Osteocyte (in vitro differentiated cells): ENCODE measurements around the gene PTPN14. TPM values are rescaled to one million over a fixed set of nuclear protein-coding genes. Genes with fewer than 3 reads are reported as not detected.
A peak's percentile ranks its signal among the peaks of the same experiment; 100 is the strongest.

Experiments used
- DNase-seq: peaks from one replicate; pipeline ENCODE4 v3.0.0; 2021; ENCODE audit warnings: mixed read lengths; ENCODE audit not compliant: unreplicated experiment; ENCODE audit errors: extremely low spot score
- H3K27ac Mint-ChIP-seq: one replicate; pipeline ENCODE4 v1.8.0; 2021; ENCODE audit warnings: mild to moderate bottlenecking, mixed read lengths; ENCODE audit not compliant: unreplicated experiment
- H3K27me3 Mint-ChIP-seq: one replicate; pipeline ENCODE4 v1.8.0; 2021; ENCODE audit warnings: mixed read lengths; ENCODE audit not compliant: unreplicated experiment
- H3K36me3 Mint-ChIP-seq: one replicate; pipeline ENCODE4 v1.8.0; 2021; ENCODE audit warnings: mixed read lengths; ENCODE audit not compliant: unreplicated experiment
- H3K4me1 Mint-ChIP-seq: one replicate; pipeline ENCODE4 v1.8.0; 2021; ENCODE audit warnings: mixed read lengths; ENCODE audit not compliant: unreplicated experiment
- H3K4me3 Mint-ChIP-seq: one replicate; pipeline ENCODE4 v1.8.0; 2021; ENCODE audit warnings: mild to moderate bottlenecking, moderate library complexity, mixed read lengths; ENCODE audit not compliant: unreplicated experiment
- H3K9me3 Mint-ChIP-seq: one replicate; pipeline ENCODE4 v1.8.0; 2021; ENCODE audit warnings: mixed read lengths; ENCODE audit not compliant: unreplicated experiment
- CTCF ChIP-seq: fragments of 200-600 bp; sonication (generic); IDR thresholded peaks from 2 replicates; pipeline ENCODE4 v1.5.0; 2021; ENCODE audit warnings: antibody characterized with exemption, mild to moderate bottlenecking, moderate library complexity
- total RNA-seq: library from RNA; stranded (reverse); gene quantifications from 2 replicates; pipeline ENCODE4 v1.2.1, GENCODE V29; 2021

PTPN14 gene
- total RNA-seq, 1 donor from 2014 or later = 140 TPM

- no peaks in the 10 kb centered on the region for H3K27me3 Mint-ChIP-seq
- no peak for TF ChIP-seq CTCF
- H3K4me3 Mint-ChIP-seq = no peak overlapping the region
- H3K4me1 Mint-ChIP-seq = peaks cover 26% of the 10 kb centered on the region
- H3K27ac Mint-ChIP-seq = no peak overlapping the region
- DNase-seq = no peak
- H3K36me3 Mint-ChIP-seq = no peaks in the 10 kb centered on the region
- H3K9me3 Mint-ChIP-seq = no peaks in the 10 kb centered on the region
These were observed 35.8 kb upstream of the PTPN14 start for GRCh38 chr1:214587165-214587564.

GRCh38 chr1:214586621-214587020, 35.2 kb upstream of the PTPN14 start:
- Mint-ChIP-seq H3K27me3 (no peaks in the 10 kb centered on the region), H3K27ac (no peak overlapping the region), H3K9me3 (no peaks in the 10 kb centered on the region), H3K4me1 (peaks cover 31% of the 10 kb centered on the region), H3K36me3 (no peaks in the 10 kb centered on the region), H3K4me3 (no peak overlapping the region)
- DNase-seq = no peak
- no peak for TF ChIP-seq CTCF

GRCh38 chr1:214584805-214585766, 33.7 kb upstream of the PTPN14 start:
- Mint-ChIP-seq H3K27ac (peak overlapping the region; percentile 78), H3K27me3 (no peaks in the 10 kb centered on the region), H3K4me1 (peaks cover 33% of the 10 kb centered on the region), H3K4me3 (no peak overlapping the region), H3K9me3 (no peaks in the 10 kb centered on the region), H3K36me3 (no peaks in the 10 kb centered on the region)
- TF ChIP-seq CTCF = peak; percentile 79
- DNase-seq = no peak

GRCh38 chr1:214583824-214584554, 32.6 kb upstream of the PTPN14 start:
- Mint-ChIP-seq H3K27ac (peak overlapping the region; percentile 78), H3K27me3 (no peaks in the 10 kb centered on the region), H3K4me3 (no peak overlapping the region), H3K4me1 (peaks cover 36% of the 10 kb centered on the region), H3K36me3 (no peaks in the 10 kb centered on the region), H3K9me3 (no peaks in the 10 kb centered on the region)
- DNase-seq = no peak
- no peak for TF ChIP-seq CTCF

- Mint-ChIP-seq H3K27ac (no peak overlapping the region), H3K4me3 (no peak overlapping the region), H3K27me3 (no peaks in the 10 kb centered on the region), H3K36me3 (no peaks in the 10 kb centered on the region), H3K4me1 (peaks cover 36% of the 10 kb centered on the region), H3K9me3 (no peaks in the 10 kb centered on the region)
- no peak for TF ChIP-seq CTCF
- no peak for DNase-seq
These were observed 31.7 kb upstream of the PTPN14 start for GRCh38 chr1:214583113-214583512.
